ENCODE measurements around the gene NES. TPM values are rescaled to one million over a fixed set of nuclear protein-coding genes. Genes with fewer than 3 reads are reported as not detected.
A peak's percentile ranks its signal among the peaks of the same experiment; 100 is the strongest.

NES gene
- total and polyA plus RNA-seq, 2 donors: 35.7 to 38.2 TPM

- Histone ChIP-seq H3K4me3 (ENCODE audit: low read depth, low read length) (no peak overlapping the region), H3K4me1 (ENCODE audit: insufficient read depth) (no peaks in the 10 kb centered on the region), H3K36me3 (ENCODE audit: insufficient read depth) (no peaks in the 10 kb centered on the region), H3K27ac (ENCODE audit: low read depth) (no peak overlapping the region)
- DNase-seq (ENCODE audit: extremely low spot score): no peak
- 47% methylated on average over 2 of the region's 2 CpGs for WGBS
These were observed 2.8 kb upstream of the NES start for GRCh38 chr1:156680056-156680455.

DNA sequence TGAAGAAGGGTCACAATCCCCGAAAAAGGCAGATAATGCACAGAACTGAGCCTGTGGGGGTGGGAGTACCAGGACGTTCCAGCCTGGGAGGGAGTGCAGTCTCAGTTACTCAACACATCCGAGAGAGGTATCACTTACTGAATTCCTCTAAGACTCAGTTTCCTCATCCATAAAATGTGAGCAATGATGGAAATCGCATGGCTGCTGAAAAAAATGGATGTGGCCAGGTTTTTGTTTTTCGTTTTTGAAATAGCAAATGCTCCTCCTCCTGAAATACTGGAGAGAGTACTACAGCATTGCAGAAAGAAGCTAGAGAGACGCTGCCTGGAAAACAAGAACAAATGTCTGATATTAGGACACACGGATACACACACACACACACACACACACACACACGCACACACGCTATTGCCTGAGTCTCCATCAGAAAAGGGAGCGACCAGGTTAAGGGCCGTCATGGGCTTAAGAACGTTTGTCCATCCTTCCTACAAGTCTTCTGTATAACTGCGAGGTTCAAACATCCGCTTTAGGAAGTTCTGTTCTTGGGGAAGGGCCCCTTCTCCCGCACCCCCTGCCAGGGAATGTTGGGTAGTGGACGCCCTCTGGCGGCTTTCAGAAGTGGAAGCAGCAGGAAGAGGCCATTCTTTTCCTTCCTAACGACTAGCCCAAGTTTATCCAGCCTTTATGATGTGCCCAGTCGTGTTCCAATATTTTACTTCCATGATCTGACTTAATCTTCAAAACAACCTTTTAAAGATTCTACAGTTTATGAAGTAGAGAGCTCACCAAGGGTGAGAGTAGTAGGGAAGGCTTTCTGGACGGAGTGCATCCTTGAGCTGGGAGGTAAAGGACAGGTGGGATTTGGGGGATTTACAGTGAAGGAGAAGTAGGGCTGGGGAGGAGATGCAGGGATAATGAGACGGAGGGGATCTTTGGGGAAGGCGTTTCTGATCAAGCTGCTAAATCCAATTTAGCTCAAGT lies 699 bp upstream of the NES start:
- Histone ChIP-seq H3K4me1 (ENCODE audit: insufficient read depth) (no peaks in the 10 kb centered on the region), H3K4me3 (ENCODE audit: low read depth, low read length) (peak overlapping the region; percentile 49), H3K27ac (ENCODE audit: low read depth) (peak overlapping the region; percentile 43), H3K36me3 (ENCODE audit: insufficient read depth) (no peaks in the 10 kb centered on the region)
- DNase-seq (ENCODE audit: extremely low spot score): no peak
- WGBS: 2% methylated on average over 22 of the region's 22 CpGs

GRCh38 chr1:156676114-156676819 lies 940 bp downstream of the NES start:
- no peaks in the 10 kb centered on the region for H3K36me3 ChIP-seq (ENCODE audit: insufficient read depth)
- 12% methylated on average over 49 of the region's 49 CpGs for WGBS
- peak overlapping the region; percentile 55 for H3K27ac ChIP-seq (ENCODE audit: low read depth)
- H3K4me1 ChIP-seq (ENCODE audit: insufficient read depth): no peaks in the 10 kb centered on the region
- no peak for DNase-seq (ENCODE audit: extremely low spot score)
- H3K4me3 ChIP-seq (ENCODE audit: low read depth, low read length): peak overlapping the region; percentile 49

- H3K27ac ChIP-seq (ENCODE audit: low read depth): no peak overlapping the region
- no peaks in the 10 kb centered on the region for H3K4me1 ChIP-seq (ENCODE audit: insufficient read depth)
- no peak for DNase-seq (ENCODE audit: extremely low spot score)
These were observed 1.7 kb downstream of the NES start for GRCh38 chr1:156675210-156676113.

DNA sequence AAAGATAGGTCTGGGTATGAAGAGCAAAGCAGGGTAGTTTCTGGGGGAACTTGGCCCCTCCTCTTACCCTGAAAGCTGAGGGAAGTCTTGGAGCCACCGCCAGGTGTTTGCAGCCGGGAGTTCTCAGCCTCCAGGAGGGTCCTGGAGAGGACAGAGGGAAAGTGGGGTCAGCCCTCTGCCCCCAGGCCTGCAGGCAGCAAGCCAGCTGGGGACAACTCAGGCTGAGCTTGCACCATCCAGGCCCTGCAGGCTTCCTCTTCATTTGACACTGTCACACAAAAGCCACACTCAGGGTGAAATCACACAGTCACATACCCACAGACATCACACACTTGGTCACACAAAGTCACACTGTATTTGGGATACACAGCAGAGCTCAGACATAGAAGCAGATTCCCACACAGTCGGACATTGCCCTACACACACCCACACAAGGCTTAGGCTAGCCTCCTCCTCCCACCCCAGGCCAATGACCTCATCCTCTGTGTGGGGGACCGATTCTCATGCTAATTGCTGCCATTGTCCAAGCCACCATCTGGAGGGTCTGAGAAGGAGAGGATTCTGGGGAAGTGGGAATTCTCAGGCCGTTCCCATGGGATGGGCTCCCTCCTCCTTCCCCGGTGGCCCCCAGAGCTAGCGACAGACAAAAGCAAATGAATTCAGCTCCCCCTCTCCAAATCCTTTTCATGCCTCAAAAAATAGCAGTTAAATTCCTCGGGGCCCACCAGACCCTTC lies 3.7 kb downstream of the NES start:
- Histone ChIP-seq H3K27ac (ENCODE audit: low read depth) (no peak overlapping the region), H3K4me3 (ENCODE audit: low read depth, low read length) (no peak overlapping the region), H3K36me3 (ENCODE audit: insufficient read depth) (no peaks in the 10 kb centered on the region), H3K4me1 (ENCODE audit: insufficient read depth) (no peaks in the 10 kb centered on the region)
- no peak for DNase-seq (ENCODE audit: extremely low spot score)
- 56% methylated on average over 8 of the region's 8 CpGs for WGBS

More at GRCh38 chr1:156675210-156676113, 1.7 kb downstream of the NES start:
- peak overlapping the region; percentile 49 for H3K4me3 ChIP-seq (ENCODE audit: low read depth, low read length)
- 54% methylated on average over 18 of the region's 18 CpGs for WGBS
- H3K36me3 ChIP-seq (ENCODE audit: insufficient read depth): no peaks in the 10 kb centered on the region

DNA sequence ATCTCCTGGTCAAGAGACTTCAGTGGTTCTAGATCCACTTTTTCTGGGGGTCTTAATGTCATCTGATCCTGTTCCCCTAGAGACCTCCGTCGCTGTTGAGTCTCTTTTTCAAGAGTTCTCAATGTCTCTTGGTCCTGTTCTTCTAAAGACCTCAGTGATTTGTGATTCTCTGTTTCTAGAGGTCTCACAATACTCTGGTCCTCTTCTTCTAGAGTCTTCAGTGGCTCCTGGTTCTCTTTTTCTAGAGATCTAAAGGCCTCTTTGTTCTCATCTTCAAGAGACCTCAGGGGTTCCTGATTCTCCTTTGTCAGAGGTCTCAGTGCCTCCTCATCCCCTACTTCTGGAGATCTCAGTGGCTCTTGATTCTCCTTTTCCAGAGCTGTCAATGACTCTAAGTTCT lies 5.4 kb downstream of the NES start:
- Histone ChIP-seq H3K4me1 (ENCODE audit: insufficient read depth) (no peaks in the 10 kb centered on the region), H3K36me3 (ENCODE audit: insufficient read depth) (no peaks in the 10 kb centered on the region), H3K27ac (ENCODE audit: low read depth) (no peak overlapping the region), H3K4me3 (ENCODE audit: low read depth, low read length) (no peak overlapping the region)
- no peak for DNase-seq (ENCODE audit: extremely low spot score)
- WGBS: 98% methylated on average over 2 of the region's 2 CpGs

GRCh38 chr1:156670791-156671190 lies 6.4 kb downstream of the NES start:
- 83% methylated on average over 4 of the region's 4 CpGs for WGBS
- Histone ChIP-seq H3K36me3 (ENCODE audit: insufficient read depth) (no peaks in the 10 kb centered on the region), H3K27ac (ENCODE audit: low read depth) (no peak overlapping the region), H3K4me3 (ENCODE audit: low read depth, low read length) (no peak overlapping the region), H3K4me1 (ENCODE audit: insufficient read depth) (no peaks in the 10 kb centered on the region)
- no peak for DNase-seq (ENCODE audit: extremely low spot score)

GRCh38 chr1:156670359-156670758 lies 6.8 kb downstream of the NES start:
- WGBS: 78% methylated on average over 6 of the region's 6 CpGs
- H3K27ac ChIP-seq (ENCODE audit: low read depth): no peak overlapping the region

DNA sequence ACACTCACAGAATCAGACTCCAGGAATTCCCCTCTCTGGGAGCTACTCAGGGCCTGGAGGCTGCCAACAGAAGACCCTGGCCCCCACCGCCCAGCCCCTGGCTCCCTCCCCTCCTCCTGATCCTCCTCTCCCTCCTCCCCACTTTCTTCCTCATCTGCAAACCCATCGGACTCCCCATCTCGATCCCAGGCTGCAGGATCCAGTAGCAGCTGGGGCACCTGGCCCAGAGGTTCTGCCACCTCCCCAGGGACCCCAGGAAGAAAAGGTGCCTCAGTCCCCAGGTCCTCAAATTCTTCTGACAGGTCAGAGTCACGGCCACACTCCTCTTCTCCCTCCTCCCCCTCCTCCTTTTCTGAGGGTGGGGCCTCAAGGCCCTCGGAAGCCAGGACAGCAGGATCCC lies 7.4 kb downstream of the NES start:
- H3K27ac ChIP-seq (ENCODE audit: low read depth): no peak overlapping the region
- no peaks in the 10 kb centered on the region for H3K36me3 ChIP-seq (ENCODE audit: insufficient read depth)
- H3K4me3 ChIP-seq (ENCODE audit: low read depth, low read length): no peak overlapping the region
- DNase-seq (ENCODE audit: extremely low spot score): no peak
- H3K4me1 ChIP-seq (ENCODE audit: insufficient read depth): no peaks in the 10 kb centered on the region
- WGBS: 80% methylated on average over 5 of the region's 5 CpGs

More at GRCh38 chr1:156670359-156670758, 6.8 kb downstream of the NES start:
- Histone ChIP-seq H3K4me3 (ENCODE audit: low read depth, low read length) (no peak overlapping the region), H3K4me1 (ENCODE audit: insufficient read depth) (no peaks in the 10 kb centered on the region), H3K36me3 (ENCODE audit: insufficient read depth) (no peaks in the 10 kb centered on the region)
- no peak for DNase-seq (ENCODE audit: extremely low spot score)

DNA sequence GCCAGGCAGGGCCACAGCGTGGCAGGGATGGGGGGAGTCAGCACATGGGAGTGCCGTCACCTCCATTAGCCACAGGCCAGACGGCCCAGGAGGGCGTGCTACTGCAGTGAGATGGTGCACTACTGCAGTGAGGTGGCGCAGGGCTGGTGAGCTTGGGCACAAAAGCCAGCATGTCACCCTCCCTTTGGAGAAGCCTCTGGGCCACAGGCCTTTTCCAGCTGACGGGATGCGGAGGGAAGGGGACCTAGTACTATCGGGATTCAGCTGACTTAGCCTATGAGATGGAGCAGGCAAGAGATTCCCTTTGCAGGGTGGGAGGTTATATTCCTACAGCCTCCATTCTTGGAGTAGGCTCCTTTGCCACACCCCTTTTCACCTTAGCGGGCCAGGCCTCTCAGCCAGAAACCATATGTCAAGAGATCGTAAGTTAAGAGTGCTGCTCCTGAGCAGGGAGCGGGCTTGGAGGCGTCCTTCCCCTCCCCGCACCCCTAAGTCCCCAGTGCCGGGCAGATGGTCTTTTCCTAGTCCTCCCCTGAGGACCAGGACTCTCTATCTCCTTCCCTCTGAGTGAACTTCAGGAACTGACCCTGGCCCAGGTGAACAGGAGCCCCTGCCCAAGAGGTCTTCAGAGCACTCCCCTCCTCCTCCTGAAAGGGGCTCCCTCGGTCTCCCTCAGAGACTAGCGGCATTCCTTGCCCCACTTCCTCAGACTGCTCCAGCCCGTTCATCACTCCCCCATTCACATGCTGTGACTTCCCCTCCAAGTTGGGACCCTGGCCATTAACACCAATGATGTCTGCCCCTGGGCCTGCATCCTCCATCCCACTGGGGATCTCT lies 8.2 kb downstream of the NES start:
- peak overlapping the region; percentile 2 for H3K27ac ChIP-seq (ENCODE audit: low read depth)
- H3K4me1 ChIP-seq (ENCODE audit: insufficient read depth): no peaks in the 10 kb centered on the region
- WGBS: 60% methylated on average over 17 of the region's 17 CpGs
- no peak for DNase-seq (ENCODE audit: extremely low spot score)
- no peaks in the 10 kb centered on the region for H3K36me3 ChIP-seq (ENCODE audit: insufficient read depth)
- no peak overlapping the region for H3K4me3 ChIP-seq (ENCODE audit: low read depth, low read length)

- no peaks in the 10 kb centered on the region for H3K36me3 ChIP-seq (ENCODE audit: insufficient read depth)
- H3K4me3 ChIP-seq (ENCODE audit: low read depth, low read length): no peak overlapping the region
- peak overlapping the region; percentile 55 for H3K27ac ChIP-seq (ENCODE audit: low read depth)
- no peak for DNase-seq (ENCODE audit: extremely low spot score)
- 59% methylated on average over 9 of the region's 9 CpGs for WGBS
- no peaks in the 10 kb centered on the region for H3K4me1 ChIP-seq (ENCODE audit: insufficient read depth)
These were observed 9.1 kb downstream of the NES start for GRCh38 chr1:156667968-156668709.
